H1 (cell line): Measurements from ENCODE around the gene PDLIM3.

Experiments used
- CTCF ChIP-seq, 3 experiments: IDR thresholded peaks; 1 replicate in 2 of 3; 2 replicates in 1 of 3; pipeline versions ENCODE4 v1.5.1 to v1.6.1; 2011; ENCODE audit warnings: low read length in 3 of 3, mild to moderate bottlenecking in 3 of 3, inconsistent platforms in 2 of 3, low read depth in 1 of 3, moderate library complexity in 1 of 3; ENCODE audit not compliant: insufficient read depth in 1 of 3; ENCODE audit errors: control extremely low read depth in 1 of 3
- EP300 ChIP-seq, 2 experiments: IDR thresholded peaks; 1 replicate in 1 of 2; 2 replicates in 1 of 2; pipeline ENCODE4 v1.6.1; 2011 to 2012; ENCODE audit warnings: low read depth in 2 of 2, low read length in 2 of 2, mild to moderate bottlenecking in 2 of 2, borderline replicate concordance in 1 of 2, inconsistent platforms in 1 of 2, moderate library complexity in 1 of 2

- TF ChIP-seq CTCF (IDR thresholded peaks at IDR 0.05; ENCODE audit: control extremely low read depth in 1 of 3, insufficient read depth in 1 of 3, low read depth in 1 of 3, low read length in 3 of 3) (no peak), EP300 (IDR thresholded peaks at IDR 0.05; ENCODE audit: borderline replicate concordance in 1 of 2, low read depth in 2 of 2, low read length in 2 of 2) (no peak)
Measured at GRCh38 chr4:185467101-185467500, 68.2 kb downstream of the PDLIM3 start.
